K562 (cell line): ENCODE results near the gene GAB2. TPM values are rescaled to one million over a fixed set of nuclear protein-coding genes. Genes with fewer than 3 reads are reported as not detected.

Source experiments
- ARID1B ChIP-seq: fragments of 450-650 bp; IDR thresholded peaks from 2 replicates; pipeline ENCODE4 v1.6.1; 2016; ENCODE audit warnings: antibody characterized with exemption, mild to moderate bottlenecking, inconsistent platforms
- CAMTA2 ChIP-seq: fragments of 250-450 bp; sonication (Bioruptor Pico); conservative IDR thresholded peaks from 2 replicates; pipeline ENCODE4 v1.5.1; 2022
- ILK ChIP-seq: fragments of 450-650 bp; IDR thresholded peaks from 2 replicates; pipeline ENCODE4 v1.6.1; 2016; ENCODE audit warnings: missing genetic modification characterization, low read depth, mild to moderate bottlenecking, missing compliant biosample characterization, moderate library complexity, borderline replicate concordance
- KDM5B ChIP-seq: fragments of 200-600 bp; sonication (generic); IDR thresholded peaks from 2 replicates; pipeline ENCODE4 v1.6.1; 2012; ENCODE audit warnings: low read depth, mild to moderate bottlenecking, moderate library complexity, low read length, control low read depth, inconsistent platforms; ENCODE audit not compliant: insufficient replicate concordance
- MTA1 ChIP-seq: fragments of 450-650 bp; IDR thresholded peaks from 2 replicates; pipeline ENCODE4 v1.6.1; 2017; ENCODE audit warnings: borderline replicate concordance
- NCOR1 ChIP-seq: fragments of 450-650 bp; IDR thresholded peaks from 2 replicates; pipeline ENCODE4 v1.6.1; 2016; ENCODE audit warnings: mild to moderate bottlenecking, moderate library complexity
- PHTF2 ChIP-seq: fragments of 250-450 bp; sonication (Bioruptor Pico); IDR thresholded peaks from 2 replicates; pipeline ENCODE4 v1.5.0; 2021; ENCODE audit warnings: mild to moderate bottlenecking
- RCOR1 ChIP-seq, 2 experiments: IDR thresholded peaks; 2 replicates each; pipeline ENCODE4 v1.6.1; 2012; ENCODE audit warnings: low read depth in 2 of 2, low read length in 2 of 2, borderline replicate concordance in 1 of 2, improper control_type of control experiment in 1 of 2
- SNRNP70 ChIP-seq: fragments of 200-400 bp; formaldehyde crosslinking; optimal IDR thresholded peaks from 2 replicates; pipeline ENCODE3; 2017; ENCODE audit warnings: low read depth, low read length
- TAF1 ChIP-seq: IDR thresholded peaks from 2 replicates; pipeline ENCODE4 v1.6.1; 2011; ENCODE audit warnings: mild to moderate bottlenecking, low read length, moderate library complexity; ENCODE audit not compliant: insufficient read depth, control insufficient read depth, severe bottlenecking; ENCODE audit errors: extremely low read depth
- ZNF445 ChIP-seq: fragments of 250-450 bp; sonication (Bioruptor Pico); IDR thresholded peaks from 2 replicates; pipeline ENCODE4 v1.4.0; 2020; ENCODE audit warnings: low read depth, mild to moderate bottlenecking, moderate library complexity
- ZNF75A ChIP-seq: fragments of 450-650 bp; formaldehyde crosslinking; IDR thresholded peaks from 2 replicates; pipeline ENCODE4 v1.4.0; 2020; ENCODE audit warnings: mild to moderate bottlenecking
- ZNF766 ChIP-seq: fragments of 200-800 bp; sonication (Bioruptor generic); conservative IDR thresholded peaks from 2 replicates; pipeline ENCODE4 v1.6.1; 2016; ENCODE audit warnings: missing genetic modification characterization, missing compliant biosample characterization
- polyA plus RNA-seq, 8 experiments: library from polyadenylated mRNA; depleted of rRNA in 4 of 8; stranded (reverse) in 5 of 8; unstranded in 3 of 8; fragments of >200 nt; fragmentation: Nextera tagmentation in 2 of 8; fragmentation: Illumina TruSeq in 1 of 8; extraction: Ambion mirVana in 2 of 8; extraction: Trizol in 1 of 8; gene quantifications; 2 replicates each; pipeline versions ENCODE4 v1.2.1 to v1.2.3, GENCODE V29; 2011 to 2014; ENCODE audit warnings: inconsistent platforms in 1 of 8, missing spikeins in 1 of 8
- total RNA-seq, 7 experiments: library from RNA; depleted of rRNA in 6 of 7; stranded (reverse); fragments of >200 nt in 6 of 7; fragmentation: Illumina TruSeq in 2 of 7; extraction: Trizol in 2 of 7; gene quantifications; 2 replicates each; pipeline versions ENCODE4 v1.2.1 to v1.2.3, GENCODE V29; 2011 to 2021; ENCODE audit warnings: low replicate concordance in 1 of 7
- TF ChIP-seq, protein P1 (sequence below): fragments of 250-450 bp; sonication (Bioruptor Pico); IDR thresholded peaks from 2 replicates; pipeline ENCODE4 v1.8.0; 2022; ENCODE audit warnings: inconsistent platforms, mild to moderate bottlenecking, moderate library complexity, borderline replicate concordance
- TF ChIP-seq, protein P2 (sequence below), 2 experiments: fragments of 450-650 bp; formaldehyde crosslinking in 1 of 2; IDR thresholded peaks; 2 replicates each; pipeline versions ENCODE4 v1.4.0 to v1.6.1; 2014 to 2020; ENCODE audit warnings: mild to moderate bottlenecking in 2 of 2, borderline replicate concordance in 1 of 2, low read depth in 1 of 2
- TF ChIP-seq, protein P3 (sequence below): sonication (generic); IDR thresholded peaks from 2 replicates; pipeline ENCODE4 v1.6.1; 2016

Gene GAB2
- total and polyA plus RNA-seq, 9 of the 15 experiments (the other 6 are each of a cell fraction or from before 2014, with no cell fraction given) = 2.3 to 35.2 (median 16.1) TPM

- TF ChIP-seq RCOR1 (IDR thresholded peaks at IDR 0.05; ENCODE audit: borderline replicate concordance in 1 of 2, low read depth in 2 of 2, low read length in 2 of 2) (no peak), PHTF2 (CRISPR knock-in tag) (no peak), ARID1B (peak; percentile 77), TAF1 (no peak), MTA1 (no peak), KDM5B (no peak), ZNF766 (CRISPR knock-in tag) (no peak; the same call in 1 of the 2 replicates), ILK (no peak), NCOR1 (peak; percentile 48), ZNF75A (CRISPR knock-in tag) (no peak), ZNF445 (no peak), CAMTA2 (CRISPR knock-in tag) (no peak), SNRNP70 (no peak)
- TF ChIP-seq, protein P1, sequence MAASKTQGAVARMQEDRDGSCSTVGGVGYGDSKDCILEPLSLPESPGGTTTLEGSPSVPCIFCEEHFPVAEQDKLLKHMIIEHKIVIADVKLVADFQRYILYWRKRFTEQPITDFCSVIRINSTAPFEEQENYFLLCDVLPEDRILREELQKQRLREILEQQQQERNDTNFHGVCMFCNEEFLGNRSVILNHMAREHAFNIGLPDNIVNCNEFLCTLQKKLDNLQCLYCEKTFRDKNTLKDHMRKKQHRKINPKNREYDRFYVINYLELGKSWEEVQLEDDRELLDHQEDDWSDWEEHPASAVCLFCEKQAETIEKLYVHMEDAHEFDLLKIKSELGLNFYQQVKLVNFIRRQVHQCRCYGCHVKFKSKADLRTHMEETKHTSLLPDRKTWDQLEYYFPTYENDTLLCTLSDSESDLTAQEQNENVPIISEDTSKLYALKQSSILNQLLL (CRISPR knock-in tag) = no peak
- TF ChIP-seq, protein P2, sequence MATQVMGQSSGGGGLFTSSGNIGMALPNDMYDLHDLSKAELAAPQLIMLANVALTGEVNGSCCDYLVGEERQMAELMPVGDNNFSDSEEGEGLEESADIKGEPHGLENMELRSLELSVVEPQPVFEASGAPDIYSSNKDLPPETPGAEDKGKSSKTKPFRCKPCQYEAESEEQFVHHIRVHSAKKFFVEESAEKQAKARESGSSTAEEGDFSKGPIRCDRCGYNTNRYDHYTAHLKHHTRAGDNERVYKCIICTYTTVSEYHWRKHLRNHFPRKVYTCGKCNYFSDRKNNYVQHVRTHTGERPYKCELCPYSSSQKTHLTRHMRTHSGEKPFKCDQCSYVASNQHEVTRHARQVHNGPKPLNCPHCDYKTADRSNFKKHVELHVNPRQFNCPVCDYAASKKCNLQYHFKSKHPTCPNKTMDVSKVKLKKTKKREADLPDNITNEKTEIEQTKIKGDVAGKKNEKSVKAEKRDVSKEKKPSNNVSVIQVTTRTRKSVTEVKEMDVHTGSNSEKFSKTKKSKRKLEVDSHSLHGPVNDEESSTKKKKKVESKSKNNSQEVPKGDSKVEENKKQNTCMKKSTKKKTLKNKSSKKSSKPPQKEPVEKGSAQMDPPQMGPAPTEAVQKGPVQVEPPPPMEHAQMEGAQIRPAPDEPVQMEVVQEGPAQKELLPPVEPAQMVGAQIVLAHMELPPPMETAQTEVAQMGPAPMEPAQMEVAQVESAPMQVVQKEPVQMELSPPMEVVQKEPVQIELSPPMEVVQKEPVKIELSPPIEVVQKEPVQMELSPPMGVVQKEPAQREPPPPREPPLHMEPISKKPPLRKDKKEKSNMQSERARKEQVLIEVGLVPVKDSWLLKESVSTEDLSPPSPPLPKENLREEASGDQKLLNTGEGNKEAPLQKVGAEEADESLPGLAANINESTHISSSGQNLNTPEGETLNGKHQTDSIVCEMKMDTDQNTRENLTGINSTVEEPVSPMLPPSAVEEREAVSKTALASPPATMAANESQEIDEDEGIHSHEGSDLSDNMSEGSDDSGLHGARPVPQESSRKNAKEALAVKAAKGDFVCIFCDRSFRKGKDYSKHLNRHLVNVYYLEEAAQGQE (IDR thresholded peaks at IDR 0.05; ENCODE audit: borderline replicate concordance) = no peak
- TF ChIP-seq, protein P2 (CRISPR knock-in tag; IDR thresholded peaks at IDR 0.05; ENCODE audit: low read depth) = no peak
- TF ChIP-seq, protein P3, sequence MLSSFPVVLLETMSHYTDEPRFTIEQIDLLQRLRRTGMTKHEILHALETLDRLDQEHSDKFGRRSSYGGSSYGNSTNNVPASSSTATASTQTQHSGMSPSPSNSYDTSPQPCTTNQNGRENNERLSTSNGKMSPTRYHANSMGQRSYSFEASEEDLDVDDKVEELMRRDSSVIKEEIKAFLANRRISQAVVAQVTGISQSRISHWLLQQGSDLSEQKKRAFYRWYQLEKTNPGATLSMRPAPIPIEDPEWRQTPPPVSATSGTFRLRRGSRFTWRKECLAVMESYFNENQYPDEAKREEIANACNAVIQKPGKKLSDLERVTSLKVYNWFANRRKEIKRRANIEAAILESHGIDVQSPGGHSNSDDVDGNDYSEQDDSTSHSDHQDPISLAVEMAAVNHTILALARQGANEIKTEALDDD = no peak
Measured at GRCh38 chr11:78424334-78425270, 7.0 kb upstream of the GAB2 start (continued).
